ENCODE data around the gene HSP90AB1. TPM values are rescaled to one million over a fixed set of nuclear protein-coding genes. Genes with fewer than 3 reads are reported as not detected.

HSP90AB1 gene
- total and polyA plus RNA-seq, 7 donors, result 182 to 569 (median 484) TPM

DNA sequence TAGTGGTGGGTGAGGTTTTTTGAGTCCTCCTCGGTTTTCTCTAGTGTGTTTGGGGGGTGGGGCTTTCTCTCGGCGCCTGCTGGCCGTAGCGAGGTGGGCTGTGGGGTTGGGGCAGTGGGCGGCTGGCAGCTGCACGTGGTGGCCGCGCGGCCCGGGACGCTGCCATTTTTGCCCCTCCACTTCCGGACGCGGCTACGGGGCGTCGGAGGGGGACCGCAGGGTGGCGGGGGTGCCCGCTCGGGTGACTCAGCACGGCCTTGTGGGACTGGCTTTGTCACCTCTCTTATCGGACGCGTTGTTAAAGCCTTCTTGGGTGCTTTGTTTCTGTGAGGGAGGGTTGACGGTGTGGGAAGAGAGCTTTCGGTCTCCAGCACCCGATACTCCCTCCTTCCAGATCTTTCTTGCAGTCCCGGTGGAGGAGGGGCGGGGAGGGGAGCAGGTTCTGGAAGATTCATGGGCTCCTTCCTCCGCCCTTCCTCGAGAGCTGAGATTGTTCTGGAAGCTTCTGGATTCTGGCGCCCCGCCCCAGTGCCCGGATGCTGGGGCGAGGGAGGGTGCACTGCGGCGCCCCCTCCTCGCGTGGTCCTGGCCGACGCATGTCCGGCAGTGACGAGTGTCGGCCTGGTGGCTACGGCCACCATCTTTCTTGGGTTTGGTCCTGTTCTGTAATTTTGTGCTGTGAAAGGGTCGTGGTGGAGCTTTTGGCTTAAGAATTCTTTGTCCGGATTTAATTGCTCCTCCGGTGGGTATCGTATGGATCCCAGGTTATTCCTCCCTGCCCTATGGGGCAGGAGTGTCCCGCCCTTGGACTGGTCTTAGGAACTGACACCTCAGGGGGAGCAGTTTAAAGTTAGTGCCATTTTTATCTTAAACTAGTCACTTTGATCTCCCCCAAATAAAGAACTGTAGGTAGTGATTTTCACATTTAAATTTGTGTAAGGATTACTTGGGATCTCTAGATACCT, 719 bp downstream of the HSP90AB1 start:
- H3K27me3 ChIP-seq, result no peaks in the 10 kb centered on the region
- peak overlapping the region; percentile 68 to 98 (median 82) for H3K4me3 ChIP-seq
- peaks cover 22 to 39% (median 38%) of the 10 kb centered on the region in 4 donors for H3K36me3 ChIP-seq
- peak overlapping the region; percentile 96 to 99 (median 96) for H3K27ac ChIP-seq
- no peaks in the 10 kb centered on the region for H3K9me3 ChIP-seq
- peaks cover 0 to 25% (median 24%) of the 10 kb centered on the region in 4 donors for H3K4me1 ChIP-seq
- DNase-seq, result peak; percentile 87
- intact Hi-C loops (cut with DNase I), result no loop called here
- 0% methylated on average over 52 of the region's 52 CpGs for WGBS, 2 donors
- TF ChIP-seq, protein P1, sequence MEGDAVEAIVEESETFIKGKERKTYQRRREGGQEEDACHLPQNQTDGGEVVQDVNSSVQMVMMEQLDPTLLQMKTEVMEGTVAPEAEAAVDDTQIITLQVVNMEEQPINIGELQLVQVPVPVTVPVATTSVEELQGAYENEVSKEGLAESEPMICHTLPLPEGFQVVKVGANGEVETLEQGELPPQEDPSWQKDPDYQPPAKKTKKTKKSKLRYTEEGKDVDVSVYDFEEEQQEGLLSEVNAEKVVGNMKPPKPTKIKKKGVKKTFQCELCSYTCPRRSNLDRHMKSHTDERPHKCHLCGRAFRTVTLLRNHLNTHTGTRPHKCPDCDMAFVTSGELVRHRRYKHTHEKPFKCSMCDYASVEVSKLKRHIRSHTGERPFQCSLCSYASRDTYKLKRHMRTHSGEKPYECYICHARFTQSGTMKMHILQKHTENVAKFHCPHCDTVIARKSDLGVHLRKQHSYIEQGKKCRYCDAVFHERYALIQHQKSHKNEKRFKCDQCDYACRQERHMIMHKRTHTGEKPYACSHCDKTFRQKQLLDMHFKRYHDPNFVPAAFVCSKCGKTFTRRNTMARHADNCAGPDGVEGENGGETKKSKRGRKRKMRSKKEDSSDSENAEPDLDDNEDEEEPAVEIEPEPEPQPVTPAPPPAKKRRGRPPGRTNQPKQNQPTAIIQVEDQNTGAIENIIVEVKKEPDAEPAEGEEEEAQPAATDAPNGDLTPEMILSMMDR (IDR thresholded peaks at IDR 0.05), result no peak
- peak in 1 of 4 donors; percentile 39 for TF ChIP-seq EP300 (IDR thresholded peaks at IDR 0.05)
- TF ChIP-seq POLR2AphosphoS5 (IDR thresholded peaks at IDR 0.05), result peak in 3 of 4 donors; percentile 10 to 76 (median 29)

GRCh38 chr6:44248579-44248978, 1.7 kb downstream of the HSP90AB1 start:
- Histone ChIP-seq H3K27me3 (no peaks in the 10 kb centered on the region), H3K27ac (peak overlapping the region; percentile 96 to 99 (median 96)), H3K4me1 (peaks cover 0 to 25% (median 24%) of the 10 kb centered on the region in 4 donors), H3K9me3 (no peaks in the 10 kb centered on the region), H3K4me3 (peak overlapping the region; percentile 68 to 98 (median 82)), H3K36me3 (peaks cover 30 to 49% (median 48%) of the 10 kb centered on the region in 4 donors)
- no peak for TF ChIP-seq POLR2AphosphoS5 (IDR thresholded peaks at IDR 0.05)
- no peak for TF ChIP-seq POLR2A (IDR thresholded peaks at IDR 0.05)
- no peak for TF ChIP-seq EP300 (IDR thresholded peaks at IDR 0.05)
- TF ChIP-seq, protein P1 (IDR thresholded peaks at IDR 0.05), result no peak
- DNase-seq, result no peak
- WGBS, 2 donors, result 20 to 32% methylated on average over 1 of the region's 1 CpG
- intact Hi-C loops (cut with DNase I), result no loop called here

- TF ChIP-seq EP300 (IDR thresholded peaks at IDR 0.05) (no peak), POLR2A (IDR thresholded peaks at IDR 0.05) (no peak), POLR2AphosphoS5 (IDR thresholded peaks at IDR 0.05) (no peak)
- TF ChIP-seq, protein P1 (IDR thresholded peaks at IDR 0.05), result no peak
- Histone ChIP-seq H3K27ac (peak overlapping the region in 3 of 4 donors; percentile 0 to 96 (median 96)), H3K4me1 (peaks cover 0 to 29% (median 25%) of the 10 kb centered on the region in 4 donors), H3K27me3 (no peaks in the 10 kb centered on the region), H3K36me3 (peaks cover 36 to 55% (median 52%) of the 10 kb centered on the region in 4 donors), H3K4me3 (no peak overlapping the region), H3K9me3 (no peaks in the 10 kb centered on the region)
- WGBS, 2 donors, result 80 to 83% methylated on average over 9 of the region's 9 CpGs
- intact Hi-C loops (cut with DNase I), result no loop called here
- DNase-seq, result no peak
Observed at GRCh38 chr6:44249082-44249748, 2.3 kb downstream of the HSP90AB1 start.

DNA sequence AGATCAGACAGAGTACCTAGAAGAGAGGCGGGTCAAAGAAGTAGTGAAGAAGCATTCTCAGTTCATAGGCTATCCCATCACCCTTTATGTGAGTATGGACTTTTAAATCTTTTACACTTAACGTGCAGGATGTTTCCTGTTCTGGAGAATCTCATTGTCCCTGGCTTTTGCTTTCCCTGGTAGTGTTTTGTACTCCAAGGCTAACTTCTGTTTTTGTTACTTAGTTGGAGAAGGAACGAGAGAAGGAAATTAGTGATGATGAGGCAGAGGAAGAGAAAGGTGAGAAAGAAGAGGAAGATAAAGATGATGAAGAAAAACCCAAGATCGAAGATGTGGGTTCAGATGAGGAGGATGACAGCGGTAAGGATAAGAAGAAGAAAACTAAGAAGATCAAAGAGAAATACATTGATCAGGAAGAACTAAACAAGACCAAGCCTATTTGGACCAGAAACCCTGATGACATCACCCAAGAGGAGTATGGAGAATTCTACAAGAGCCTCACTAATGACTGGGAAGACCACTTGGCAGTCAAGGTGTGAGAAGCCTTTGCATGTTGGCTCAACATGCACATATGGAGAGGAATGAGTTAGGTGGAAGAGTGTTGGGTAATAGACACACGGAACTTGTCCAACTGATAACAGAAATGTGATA, 3.3 kb downstream of the HSP90AB1 start:
- DNase-seq, result no peak
- TF ChIP-seq, protein P1 (IDR thresholded peaks at IDR 0.05), result no peak
- TF ChIP-seq POLR2AphosphoS5 (IDR thresholded peaks at IDR 0.05) (no peak), EP300 (IDR thresholded peaks at IDR 0.05) (no peak)
- peaks cover 0 to 31% (median 25%) of the 10 kb centered on the region in 4 donors for H3K4me1 ChIP-seq
- no peak overlapping the region for H3K27ac ChIP-seq
- 62 to 77% methylated on average over 6 of the region's 6 CpGs for WGBS, 2 donors
- no peak overlapping the region for H3K4me3 ChIP-seq
- intact Hi-C loops (cut with DNase I), result no loop called here
- H3K36me3 ChIP-seq, result peaks cover 46 to 65% (median 62%) of the 10 kb centered on the region in 4 donors
- H3K27me3 ChIP-seq, result no peaks in the 10 kb centered on the region
- no peaks in the 10 kb centered on the region for H3K9me3 ChIP-seq
